ACHN (cell line): ENCODE results near the gene DRC1.
A peak's percentile ranks its signal among the peaks of the same experiment; 100 is the strongest.

Experiments
- DNase-seq: peaks from one replicate; pipeline ENCODE4 v3.0.0-alpha.2; 2015
- in situ Hi-C: cut with HindIII; loops from 2 replicates; pipeline ENCODE4 v1.10.0; 2017; ENCODE audit warnings: low sequenced_read_pairs, low pct_ligation_motif_present, low pct_unique_long_range_greater_than_20kb

Gene DRC1

DNA sequence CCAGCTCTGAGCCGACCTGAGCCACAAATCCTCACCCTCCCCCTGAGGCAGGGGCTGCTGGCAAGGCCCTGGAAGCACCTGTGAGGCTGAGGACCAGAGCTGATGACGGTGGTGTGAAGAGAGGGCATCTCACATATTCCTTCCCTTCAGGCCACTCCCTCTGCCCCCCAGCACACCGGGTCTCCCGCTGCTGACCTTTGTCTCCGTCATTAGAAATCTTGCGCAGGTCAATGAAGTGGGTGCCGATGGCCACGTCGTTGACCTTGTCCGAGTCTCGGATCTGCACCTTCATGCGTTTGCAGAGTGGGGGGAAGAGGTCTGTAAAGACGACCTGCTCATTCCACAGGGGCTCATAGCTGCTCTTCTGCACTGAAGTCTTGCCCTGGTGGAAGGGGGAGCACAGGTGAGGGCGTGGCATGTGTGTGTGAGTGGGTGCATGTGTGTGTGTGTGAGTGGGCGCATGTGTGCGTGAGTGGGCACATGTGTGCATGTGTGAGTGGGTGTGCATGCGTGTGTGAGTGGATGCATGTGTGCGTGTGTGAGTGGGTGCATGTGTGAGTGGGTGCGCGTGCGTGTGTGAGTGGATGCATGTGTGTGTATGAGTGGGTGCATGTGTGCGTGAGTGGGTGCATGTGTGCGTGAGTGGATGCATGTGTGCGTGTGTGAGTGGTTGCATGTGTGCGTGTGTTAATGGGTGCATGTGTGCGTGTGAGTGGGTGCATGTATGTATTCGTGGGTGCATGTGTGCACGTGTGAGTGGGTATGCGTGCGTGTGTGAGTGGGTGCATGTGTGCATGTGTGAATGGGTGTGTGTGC is 80.7 kb downstream of the DRC1 start:
- DNase-seq: no peak
- in situ Hi-C loops: no loop called here

DNA sequence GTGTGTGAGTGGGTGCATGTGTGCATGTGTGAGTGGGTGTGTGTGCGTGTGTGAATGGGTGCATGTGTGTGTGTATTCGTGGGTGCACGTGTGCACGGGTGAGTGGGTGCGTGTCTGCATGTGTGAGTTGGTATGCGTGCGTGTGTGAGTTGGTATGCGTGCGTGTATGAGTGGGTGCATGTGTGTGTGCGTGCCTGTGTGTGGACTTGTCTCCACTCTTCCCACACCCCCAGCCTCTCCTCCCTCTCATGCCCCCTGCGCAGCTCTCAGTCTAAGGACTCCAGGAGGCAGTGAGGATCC is 81.3 kb downstream of the DRC1 start:
- no peak for DNase-seq
- in situ Hi-C loops: no loop called here

DNA sequence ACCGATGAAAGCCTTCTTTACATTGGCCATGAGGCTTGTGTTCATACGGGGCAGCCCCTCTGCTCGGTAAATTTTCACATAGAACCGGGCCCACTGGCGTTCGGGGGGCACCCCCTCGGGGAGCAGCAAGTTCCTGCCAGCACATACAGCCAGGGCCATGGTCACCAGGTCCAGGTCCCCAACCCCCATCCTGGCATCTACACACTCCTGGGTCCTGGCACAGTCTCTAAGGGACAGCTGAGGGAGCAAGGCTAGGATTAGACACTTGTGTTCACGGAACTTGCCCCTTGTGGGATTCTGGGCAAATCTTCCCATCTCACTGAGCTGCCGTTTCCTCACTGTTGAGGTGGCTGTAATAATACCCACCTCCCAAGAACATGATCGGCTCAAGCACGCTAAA is 81.8 kb downstream of the DRC1 start:
- in situ Hi-C loops: no loop called here

DNA sequence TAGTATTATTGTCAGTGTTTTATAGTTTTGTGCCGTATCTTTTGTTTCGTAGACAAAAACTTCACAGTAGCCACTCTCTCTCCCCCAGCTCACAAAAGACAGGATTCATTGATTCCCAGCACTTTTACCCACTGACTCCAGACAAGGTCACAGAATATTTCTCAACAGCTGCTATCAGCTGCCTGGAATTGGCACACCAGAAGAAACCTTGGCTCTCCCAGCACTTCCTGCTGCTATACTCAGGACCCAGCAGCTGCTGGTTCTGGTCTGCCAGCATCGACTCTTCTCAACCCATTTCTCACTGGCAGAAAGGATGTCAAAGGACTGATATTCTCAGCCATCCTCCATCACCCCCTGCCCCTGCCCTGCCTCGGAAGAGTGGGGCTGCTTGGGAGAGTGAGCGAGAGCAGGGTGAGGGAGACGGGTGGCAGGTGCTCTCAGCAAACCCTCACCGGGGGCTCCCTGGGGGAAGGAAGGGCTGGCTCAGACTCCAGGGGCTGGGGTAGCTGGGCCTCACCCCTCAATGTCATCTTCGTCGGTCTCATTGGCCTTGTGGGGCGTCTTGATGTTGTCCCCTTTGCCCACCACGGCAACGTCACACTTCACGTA is 82.3 kb downstream of the DRC1 start:
- no peak for DNase-seq
- in situ Hi-C loops: no loop called here

More for the DNA sequence above, 81.8 kb downstream of the DRC1 start:
- no peak for DNase-seq

DNA sequence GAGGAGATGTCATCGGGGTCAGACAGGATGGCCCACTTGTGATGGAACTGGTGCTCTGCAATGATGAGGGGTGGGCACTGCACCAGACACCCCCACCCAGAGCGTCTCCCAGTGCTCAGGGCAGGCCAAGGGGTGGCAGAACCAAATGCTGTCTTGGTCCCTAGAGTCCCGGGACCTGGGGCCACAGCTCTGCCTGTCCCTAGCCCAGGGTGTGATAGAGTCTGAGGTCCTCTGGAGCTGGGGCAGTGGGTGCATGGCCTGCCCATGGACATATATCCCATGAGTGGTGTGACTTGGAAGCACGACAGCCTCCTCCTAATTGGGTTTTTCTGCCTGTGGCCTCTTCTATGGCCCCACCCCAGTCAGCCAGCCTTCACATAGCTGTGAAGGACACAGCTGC is 82.9 kb downstream of the DRC1 start:
- in situ Hi-C loops: no loop called here

DNA sequence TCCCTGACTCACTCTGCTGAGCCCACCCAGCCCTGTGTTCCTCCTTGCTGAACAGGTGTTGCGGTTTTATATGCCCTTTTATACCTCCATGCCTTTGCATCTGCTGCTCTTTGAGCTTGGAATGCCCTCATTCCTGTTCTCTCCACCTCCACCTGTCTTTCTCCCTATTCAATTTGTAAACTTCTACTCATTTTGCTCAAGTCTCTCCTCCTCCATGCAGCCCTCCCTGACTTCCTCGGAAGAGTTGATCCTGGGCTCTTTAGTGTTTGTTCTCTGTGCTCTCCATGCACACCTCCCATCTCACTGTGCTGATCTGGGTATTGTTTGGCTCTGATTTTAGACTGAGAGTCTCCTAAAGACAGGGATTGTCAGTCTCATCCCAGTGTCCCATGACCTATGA is 83.4 kb downstream of the DRC1 start:
- DNase-seq: no peak
- in situ Hi-C loops: no loop called here

More for the DNA sequence above, 82.9 kb downstream of the DRC1 start:
- DNase-seq: no peak

DNA sequence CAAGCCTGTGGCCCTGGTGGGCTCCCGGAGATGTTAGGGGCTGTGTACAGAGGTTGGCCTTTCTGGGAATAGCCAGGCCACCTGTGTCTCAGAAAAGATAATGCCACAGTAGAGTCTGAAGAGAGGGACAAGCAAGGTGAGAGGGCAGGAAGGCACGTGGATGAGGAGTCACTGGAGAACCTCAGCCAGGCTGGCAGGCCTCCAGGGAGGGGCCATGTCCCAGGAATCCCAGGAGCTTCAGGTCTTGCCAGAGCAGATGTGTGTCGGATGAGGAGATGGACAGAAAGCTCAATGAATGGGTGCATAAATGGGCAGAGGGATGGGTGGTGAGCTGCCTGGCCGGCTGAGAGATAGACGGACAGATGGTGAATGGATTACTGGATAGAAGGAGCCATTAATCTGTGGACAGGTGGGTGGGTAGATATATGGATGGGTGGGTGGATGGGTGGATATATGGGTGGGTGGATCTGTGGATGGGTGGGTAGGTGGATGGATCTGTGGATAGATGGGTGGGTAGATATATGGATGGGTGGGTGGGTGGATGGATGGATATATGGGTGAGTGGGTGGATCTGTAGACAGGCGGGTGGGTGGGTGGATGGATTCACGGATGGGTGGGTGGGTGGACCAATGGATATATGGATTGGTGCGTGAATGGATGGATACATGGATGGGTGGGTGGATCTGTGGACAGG is 84.2 kb downstream of the DRC1 start:
- no peak for DNase-seq
- in situ Hi-C loops: no loop called here

DNA sequence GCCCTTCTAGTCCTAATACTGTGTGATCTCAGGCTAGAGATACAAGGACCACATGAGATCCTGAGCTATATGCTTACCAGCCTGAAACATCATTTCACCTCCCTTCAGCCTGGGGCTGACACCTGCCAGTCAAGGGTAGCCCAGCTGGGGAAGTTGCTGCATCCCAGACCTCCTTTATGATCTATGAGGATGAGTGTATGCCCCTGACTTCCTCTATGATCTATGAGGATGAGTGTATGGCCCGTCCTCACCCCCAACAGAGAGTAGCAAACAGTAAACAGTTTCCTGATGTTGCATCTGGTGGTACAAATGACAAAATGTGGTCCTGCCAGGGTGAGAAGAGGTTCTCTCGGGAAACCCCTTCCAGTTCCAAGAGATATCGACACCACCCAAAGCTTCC is 85.1 kb downstream of the DRC1 start:
- DNase-seq: no peak
- in situ Hi-C loops: no loop called here

DNA sequence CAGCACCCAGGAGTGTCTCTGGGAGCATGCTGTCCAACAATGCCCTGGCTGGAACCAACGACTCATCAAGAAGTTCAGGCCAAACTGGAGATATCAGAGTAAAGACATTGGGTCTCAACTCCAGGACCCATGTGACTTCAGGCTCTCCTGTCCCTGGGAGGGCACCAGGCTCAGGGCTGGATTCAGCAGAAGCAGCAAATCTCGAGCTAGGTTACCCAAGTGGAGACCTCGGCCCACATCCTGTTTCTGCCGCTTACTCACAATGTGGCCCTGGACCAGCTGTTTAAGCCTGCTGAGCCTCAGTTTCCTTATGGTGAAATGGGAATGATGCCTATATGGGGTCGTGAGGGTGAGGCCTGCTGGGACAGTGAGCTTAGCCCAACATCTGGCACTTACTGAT is 85.5 kb downstream of the DRC1 start:
- no peak for DNase-seq
- in situ Hi-C loops: no loop called here

DNA sequence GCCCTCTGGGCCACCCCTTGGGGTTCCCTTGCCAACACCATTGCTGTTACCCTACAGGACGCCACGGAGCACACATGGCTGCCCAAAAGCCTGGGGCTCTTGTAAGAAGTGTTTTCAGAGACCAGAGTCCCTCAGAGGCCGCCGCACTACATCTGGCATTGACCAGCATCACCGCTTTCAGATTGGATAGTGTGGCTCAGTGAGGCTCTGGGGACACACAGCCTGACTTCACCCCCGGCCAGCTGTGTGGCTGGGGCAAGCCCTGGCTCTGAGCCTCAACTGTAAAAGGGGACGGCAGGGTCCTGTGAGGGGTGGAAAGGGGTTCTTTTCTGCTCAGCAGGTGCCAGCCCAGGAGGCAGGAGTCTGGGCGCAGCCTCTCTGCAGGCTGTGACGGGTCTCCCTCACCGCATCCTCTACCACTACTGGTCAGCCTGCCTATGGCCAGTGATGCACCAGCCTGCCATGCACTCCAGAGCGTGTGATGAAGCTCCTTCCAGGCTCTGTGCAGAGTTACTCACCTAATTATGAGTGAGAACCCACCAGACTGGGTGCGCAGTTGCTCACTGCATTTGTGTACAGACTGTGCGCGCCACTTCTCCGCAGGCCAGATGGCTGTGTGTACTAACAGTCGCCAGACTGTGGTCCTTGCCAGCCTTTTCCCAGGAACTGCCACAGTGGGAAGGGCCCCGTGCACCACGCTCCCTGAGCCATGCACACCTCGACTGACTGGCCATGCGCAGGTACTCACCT is 86.9 kb downstream of the DRC1 start:
- in situ Hi-C loops: no loop called here
- no peak for DNase-seq

DNA sequence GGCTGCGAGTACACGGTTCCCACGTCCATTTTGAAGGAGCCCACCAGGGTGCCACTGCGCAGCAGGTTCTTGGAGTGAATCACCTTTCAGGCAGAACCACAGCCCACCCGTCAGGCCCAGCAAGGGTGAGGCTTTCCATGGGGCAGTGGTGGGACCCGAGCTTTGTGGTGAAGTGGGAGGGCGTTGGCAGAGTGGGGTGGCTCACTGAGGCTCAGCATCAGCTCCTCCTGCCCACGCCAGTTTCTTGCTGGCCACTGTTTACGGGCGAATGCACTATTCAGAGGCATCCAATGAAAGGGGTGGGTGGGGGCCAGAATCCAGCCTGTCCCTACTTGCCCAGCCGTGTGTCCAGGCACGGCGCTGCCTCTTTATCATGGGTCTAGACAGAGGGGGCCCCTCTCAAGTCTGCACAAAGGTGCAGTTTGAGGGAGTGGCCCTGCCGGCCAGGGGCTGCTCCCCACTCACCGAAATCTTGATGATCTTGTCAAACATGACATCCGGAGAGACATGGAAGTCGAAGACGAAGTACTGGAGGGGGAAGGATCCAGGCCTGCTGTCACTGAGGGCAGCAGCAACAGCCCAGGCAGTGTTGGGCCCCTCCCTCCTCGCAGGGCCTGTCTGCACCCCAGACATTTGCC is 87.6 kb downstream of the DRC1 start:
- in situ Hi-C loops: no loop called here

DNA sequence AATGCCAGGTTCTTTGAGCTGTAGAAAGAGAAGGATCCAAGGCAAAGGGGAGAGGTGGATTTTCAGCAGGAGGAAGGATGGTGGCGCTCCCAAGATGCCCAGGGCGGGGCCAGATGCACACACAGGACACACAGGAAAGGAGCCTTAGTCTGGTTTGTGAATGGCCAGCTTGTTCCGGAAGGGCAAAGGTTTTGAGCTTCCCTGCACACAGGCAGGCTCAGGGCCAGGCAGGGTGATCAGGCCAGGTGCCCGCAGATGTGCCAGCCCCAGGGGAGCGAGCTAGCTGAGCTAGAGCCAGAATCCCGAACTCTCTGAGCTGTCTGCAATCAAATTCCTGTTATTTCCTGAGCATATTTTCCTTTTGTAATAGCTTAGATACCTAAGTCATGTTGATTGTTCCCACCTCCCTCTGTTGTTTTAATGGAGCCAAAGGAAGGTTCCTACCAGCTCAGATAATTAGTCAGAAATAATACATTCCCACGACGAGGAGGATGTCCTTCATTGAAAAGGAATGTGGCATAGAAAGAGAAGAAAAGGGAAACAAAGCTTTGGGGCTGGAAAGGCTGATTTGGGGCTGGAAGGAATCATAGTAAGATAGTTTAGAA is 89.9 kb downstream of the DRC1 start:
- in situ Hi-C loops: no loop called here
- DNase-seq: no peak

More for the DNA sequence above, 87.6 kb downstream of the DRC1 start:
- DNase-seq: no peak

DNA sequence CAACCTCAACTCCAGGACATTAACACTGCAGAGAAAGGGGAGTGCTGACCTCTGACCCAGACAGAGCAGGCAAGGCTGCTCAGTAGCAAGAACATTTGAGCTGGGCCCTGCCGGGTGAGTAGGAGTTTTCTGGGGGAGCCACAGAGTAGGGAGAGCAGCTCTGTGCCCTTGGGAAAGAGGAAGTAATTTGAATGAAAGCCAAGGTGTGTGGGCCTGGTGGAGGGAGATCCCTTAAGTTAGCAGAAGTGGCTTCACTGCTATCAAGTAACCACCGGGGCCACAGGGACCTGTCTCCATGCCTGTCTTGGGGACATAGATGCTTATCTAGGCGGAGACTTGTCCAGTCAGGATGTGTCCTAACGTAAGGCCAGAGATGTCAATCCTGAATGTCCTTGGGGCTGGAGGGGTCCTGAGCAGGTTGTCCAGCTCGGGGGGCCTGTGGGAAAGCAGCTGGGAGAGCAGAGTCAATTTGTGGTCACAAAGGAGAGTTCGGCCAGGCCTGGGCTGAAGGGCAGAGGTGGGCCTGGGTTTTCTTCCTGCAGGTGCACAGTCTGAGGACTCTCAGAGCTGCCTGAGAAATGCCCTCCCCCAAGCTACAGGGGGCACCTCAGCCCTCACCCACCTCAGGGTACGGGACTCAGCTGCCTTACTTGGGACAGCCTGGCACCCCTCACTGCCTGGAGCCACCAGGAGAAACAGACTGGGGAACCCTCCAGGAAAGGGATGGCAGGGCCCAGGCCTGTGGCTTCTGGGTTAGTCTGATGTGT is 91.2 kb downstream of the DRC1 start:
- no peak for DNase-seq
- in situ Hi-C loops: no loop called here

DNA sequence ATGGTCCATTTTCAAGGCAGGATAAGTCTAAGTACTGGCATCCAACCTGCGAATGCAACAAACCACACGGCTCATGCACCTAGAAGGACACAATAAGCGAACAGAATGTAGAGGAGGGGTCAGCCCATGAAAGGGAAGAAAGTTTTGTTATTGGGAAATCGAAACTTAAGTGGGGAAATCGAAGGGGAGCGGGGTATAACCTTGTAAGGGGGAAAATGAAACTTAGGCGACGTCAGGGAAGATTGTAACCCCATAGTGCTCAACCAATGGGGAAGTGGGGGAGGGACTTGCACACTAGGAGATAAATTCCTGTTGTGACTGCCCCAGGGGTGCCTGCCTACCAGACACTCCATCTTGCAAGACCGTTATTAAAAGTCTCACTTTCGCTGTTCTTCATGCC is 91.8 kb downstream of the DRC1 start:
- no peak for DNase-seq
- in situ Hi-C loops: no loop called here

DNA sequence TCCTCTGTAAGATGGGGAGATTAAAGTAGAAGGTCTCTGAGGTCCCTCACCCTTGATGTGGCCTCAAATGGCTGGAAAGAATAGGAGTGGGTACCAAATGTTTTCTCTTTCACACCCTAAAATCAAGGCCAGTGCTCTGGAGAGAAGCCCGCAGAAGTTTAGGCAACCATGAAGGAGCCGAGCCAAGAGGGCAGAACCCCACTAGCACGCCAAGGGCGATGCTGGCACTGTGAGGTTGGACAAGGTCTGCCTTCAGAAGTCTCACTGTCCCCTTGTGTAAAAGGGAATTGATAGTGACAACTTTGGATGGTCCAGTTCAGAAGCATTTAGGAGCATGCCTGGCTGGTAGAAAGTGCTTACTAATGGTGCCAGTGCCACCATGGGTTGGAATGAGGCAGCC is 92.5 kb downstream of the DRC1 start:
- no peak for DNase-seq
- in situ Hi-C loops: no loop called here

DNA sequence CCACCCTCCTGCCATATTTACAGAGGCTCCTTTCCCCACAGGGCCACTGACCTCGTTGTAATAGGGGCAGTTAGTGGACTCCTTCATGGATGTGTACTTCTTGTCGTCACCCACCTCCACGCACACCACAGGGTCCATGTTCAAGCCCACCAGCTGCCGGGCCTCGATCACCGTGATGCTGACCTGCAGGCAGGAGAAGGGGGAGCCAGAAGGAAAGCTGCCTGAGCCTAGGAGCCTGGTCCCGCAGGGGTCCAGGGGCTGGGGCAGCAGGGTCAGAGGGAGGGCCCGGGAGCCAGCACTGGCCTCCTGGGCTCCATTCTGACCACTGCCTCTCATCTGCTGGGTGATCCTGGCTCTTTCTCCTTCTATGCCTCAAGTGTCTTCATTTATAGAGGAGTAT is 93.2 kb downstream of the DRC1 start:
- in situ Hi-C loops: no loop called here
- DNase-seq: no peak

DNA sequence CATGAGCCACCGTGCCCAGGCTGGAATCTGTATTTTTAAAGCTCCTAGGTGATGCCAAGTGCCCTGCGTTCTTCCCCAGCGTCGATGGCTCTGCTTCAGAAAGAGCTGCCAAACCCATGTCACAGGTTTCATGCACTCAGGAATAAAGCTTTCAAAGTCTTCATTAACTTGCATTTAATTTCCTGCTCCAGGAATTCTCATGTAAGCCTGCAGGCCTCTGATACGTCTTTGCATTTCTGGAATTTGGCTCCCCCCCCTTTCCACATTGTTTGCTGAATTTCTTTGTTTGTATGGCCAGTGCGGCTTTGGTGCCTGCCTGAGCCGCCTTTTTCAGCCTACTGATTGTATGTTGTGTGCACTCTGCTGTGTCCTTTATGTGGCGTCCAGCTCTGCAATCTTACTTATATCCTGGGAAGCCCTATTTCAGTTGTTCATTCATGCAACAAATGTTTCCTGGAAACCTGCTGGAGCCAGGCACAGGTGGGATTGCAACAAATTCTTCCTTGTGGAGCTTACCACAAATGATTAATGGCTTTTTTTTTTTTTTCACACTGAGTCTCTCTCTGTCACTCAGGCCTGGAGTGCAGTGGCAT is 94.1 kb downstream of the DRC1 start:
- in situ Hi-C loops: no loop called here
- peak; percentile 22 for DNase-seq
